ENCODE measurements around the gene KCTD5. TPM values are rescaled to one million over a fixed set of nuclear protein-coding genes. Genes with fewer than 3 reads are reported as not detected.

The KCTD5 gene
- total and polyA plus RNA-seq, 2 experiments from 2014 or later = 19.7 to 31.8 TPM

- H3K9me3 Mint-ChIP-seq = peaks cover under 1% of the 10 kb centered on the region
- H3K27ac Mint-ChIP-seq = peak overlapping the region; percentile 95
- ATAC-seq = no peak
- peak overlapping the region; percentile 99 for H3K27ac ChIP-seq (ENCODE audit: low read depth)
- peaks cover 35% of the 10 kb centered on the region for H3K4me1 Mint-ChIP-seq
- no peaks in the 10 kb centered on the region for H3K9me2 ChIP-seq (ENCODE audit: insufficient read depth)
- H3K27me3 Mint-ChIP-seq (ENCODE audit: insufficient read depth, low read depth, poor library complexity) = peaks cover 20% of the 10 kb centered on the region
- no peak for DNase-seq (ENCODE audit: low spot score)
- peak overlapping the region; percentile 99 for H3K4me3 ChIP-seq
- peaks cover 16% of the 10 kb centered on the region for H3K36me3 ChIP-seq (ENCODE audit: insufficient read depth)
- H3K4me3 Mint-ChIP-seq = peak overlapping the region; percentile 93
- peaks cover 55% of the 10 kb centered on the region for H3F3A ChIP-seq (replicated peaks; ENCODE audit: low read depth)
- peaks cover 47% of the 10 kb centered on the region for H4K20me1 ChIP-seq (replicated peaks; ENCODE audit: insufficient read depth)
- peaks cover 74% of the 10 kb centered on the region for H3K79me2 ChIP-seq (replicated peaks; ENCODE audit: insufficient read depth)
- no peaks in the 10 kb centered on the region for H3K27me3 ChIP-seq (ENCODE audit: insufficient read depth)
- H3K4me1 ChIP-seq (ENCODE audit: insufficient read depth) = peaks cover 25% of the 10 kb centered on the region
- no peak for TF ChIP-seq CREB1 (CRISPR knock-in tag; IDR thresholded peaks at IDR 0.05; ENCODE audit: low read depth)
- TF ChIP-seq ZNF114 (CRISPR knock-in tag; IDR thresholded peaks at IDR 0.05) = no peak
- no peak for TF ChIP-seq EZH2phosphoT487 (IDR thresholded peaks at IDR 0.05; ENCODE audit: unreplicated experiment)
- TF ChIP-seq STAT1 (IDR thresholded peaks at IDR 0.05; ENCODE audit: unreplicated experiment) = no peak
- no peak for TF ChIP-seq ZNF462 (CRISPR knock-in tag; IDR thresholded peaks at IDR 0.05)
- TF ChIP-seq REST (IDR thresholded peaks at IDR 0.05; ENCODE audit: unreplicated experiment) = no peak
- TF ChIP-seq ETS1 (IDR thresholded peaks at IDR 0.05) = no peak
- no peak for TF ChIP-seq EZH2 (IDR thresholded peaks at IDR 0.05; ENCODE audit: low read depth, unreplicated experiment)
- no peak for TF ChIP-seq ZNF331 (CRISPR knock-in tag; IDR thresholded peaks at IDR 0.05; ENCODE audit: low read depth)
- TF ChIP-seq JUNB (IDR thresholded peaks at IDR 0.05; ENCODE audit: unreplicated experiment) = no peak
- no peak for TF ChIP-seq CTCF (conservative IDR thresholded peaks at IDR 0.05; ENCODE audit: low read depth in 2 of 2)
- TF ChIP-seq POLR2AphosphoS5 (IDR thresholded peaks at IDR 0.05; ENCODE audit: low read depth) = no peak
- no peak for TF ChIP-seq NANOG (IDR thresholded peaks at IDR 0.05; ENCODE audit: borderline replicate concordance)
- peak overlapping the region; percentile 100 for H3K4me2 ChIP-seq
- no peak overlapping the region for H2AFZ ChIP-seq
- peaks cover 65% of the 10 kb centered on the region for H3K36me3 Mint-ChIP-seq (ENCODE audit: low read depth)
These were observed 71.4 kb downstream of the KCTD5 start for GRCh38 chr16:2753733-2754020.

All from GM23338 (cell line).